Bone marrow (tissue), 2 donors: Measurements from ENCODE around the gene WDR75.
"Not testable (repeated sequence)": the region's sequence is repeated elsewhere in the genome, so short reads cannot be mapped to it uniquely, and the experiment has no call there.

Experiments
- DNase-seq, 2 donors: peaks; one replicate each; lab custom pipeline; 2025; lab: John Stamatoyannopoulos, UW

Gene WDR75

GRCh38 chr2:189440947-189441708 lies at the start of gene WDR75:
Gene WDR75 (plus strand): TSS chr2:189441474. CDS start chr2:189441493, 19 bp downstream.
- DNase-seq = peak; percentile 66 to 94

- no peak for DNase-seq
Measured at GRCh38 chr2:189393440-189394111, 47.7 kb upstream of the WDR75 start.

GRCh38 chr2:189394525-189394924 lies 46.7 kb upstream of the WDR75 start:
- DNase-seq = no peak

GRCh38 chr2:189402932-189403331 lies 38.3 kb upstream of the WDR75 start:
- no peak for DNase-seq

- DNase-seq = no peak
Measured at GRCh38 chr2:189406586-189407233, 34.6 kb upstream of the WDR75 start.

GRCh38 chr2:189407281-189408209 lies 33.7 kb upstream of the WDR75 start:
- no peak for DNase-seq

- no peak for DNase-seq
Measured at GRCh38 chr2:189408294-189408693, 33.0 kb upstream of the WDR75 start.

- no peak for DNase-seq
Measured at GRCh38 chr2:189409131-189409530, 32.1 kb upstream of the WDR75 start.

GRCh38 chr2:189409647-189410046 lies 31.6 kb upstream of the WDR75 start:
- DNase-seq = no peak

GRCh38 chr2:189411860-189412259 lies 29.4 kb upstream of the WDR75 start:
- no peak for DNase-seq

GRCh38 chr2:189412330-189412953 lies 28.8 kb upstream of the WDR75 start:
- DNase-seq = no peak

- DNase-seq = no peak
Measured at GRCh38 chr2:189413249-189413648, 28.0 kb upstream of the WDR75 start.

GRCh38 chr2:189421644-189422043 lies 19.6 kb upstream of the WDR75 start:
- no peak for DNase-seq

- no peak for DNase-seq
Measured at GRCh38 chr2:189424961-189425360, 16.3 kb upstream of the WDR75 start.

GRCh38 chr2:189425676-189426075 lies 15.6 kb upstream of the WDR75 start:
- no peak for DNase-seq

GRCh38 chr2:189426886-189427285 lies 14.4 kb upstream of the WDR75 start:
- no peak for DNase-seq

GRCh38 chr2:189427872-189428271 lies 13.4 kb upstream of the WDR75 start:
- DNase-seq = no peak

- not testable (repeated sequence) for DNase-seq
Measured at GRCh38 chr2:189430448-189430847, 10.8 kb upstream of the WDR75 start.

GRCh38 chr2:189435803-189436202 lies 5.5 kb upstream of the WDR75 start:
- not testable (repeated sequence) for DNase-seq

- no peak for DNase-seq
Measured at GRCh38 chr2:189437926-189438325, 3.3 kb upstream of the WDR75 start.

- no peak for DNase-seq
Measured at GRCh38 chr2:189439342-189439741, 1.9 kb upstream of the WDR75 start.

- no peak for DNase-seq
Measured at GRCh38 chr2:189440644-189440946, 679 bp upstream of the WDR75 start.
